Right atrium auricular region (tissue), 2 donors: ENCODE measurements around the gene CCDC138. TPM values are rescaled to one million over a fixed set of nuclear protein-coding genes. Genes with fewer than 3 reads are reported as not detected.

Experiments
- DNase-seq: peaks from one replicate; pipeline ENCODE4 v3.0.0-alpha.2; 2019; ENCODE audit warnings: low spot score
- H3K27ac ChIP-seq, 2 donors: fragments of 200-600 bp; sonication (generic); 1 replicate in 1 of 2; 2 replicates in 1 of 2; pipeline ENCODE4 v1.5.1; 2016 to 2019
- H3K27me3 ChIP-seq, 2 donors: fragments of 200-600 bp; sonication (generic); one replicate each; pipeline versions ENCODE4 v1.5.1 to v1.6.0; 2017 to 2019
- H3K36me3 ChIP-seq: fragments of 200-600 bp; sonication (generic); one replicate; pipeline ENCODE4 v1.5.1; 2016
- H3K4me1 ChIP-seq, 2 donors: fragments of 200-600 bp; sonication (generic); one replicate each; pipeline versions ENCODE4 v1.5.1 to v1.6.0; 2017 to 2019
- H3K4me3 ChIP-seq, 2 donors: fragments of 200-600 bp; sonication (generic); 1 replicate in 1 of 2; 2 replicates in 1 of 2; pipeline ENCODE4 v1.5.1; 2017 to 2019; ENCODE audit warnings: mild to moderate bottlenecking in 1 of 2, moderate library complexity in 1 of 2
- H3K9me3 ChIP-seq, 2 donors: fragments of 200-600 bp; sonication (generic); one replicate each; pipeline ENCODE4 v1.5.1; 2019
- total RNA-seq, 2 donors: library from RNA; depleted of rRNA; stranded (reverse); fragments of >200 nt; gene quantifications; one replicate each; pipeline ENCODE4 v1.1.0, GENCODE V29; 2016
- TF ChIP-seq, protein P1 (sequence below), 2 donors: fragments of 200-600 bp; sonication (generic); IDR thresholded peaks; one replicate each; pipeline ENCODE4 v1.5.1; 2019; ENCODE audit warnings: antibody characterized with exemption in 2 of 2

CCDC138 gene
- total RNA-seq, 2 donors from 2014 or later = 1.0 to 1.5 TPM

DNA sequence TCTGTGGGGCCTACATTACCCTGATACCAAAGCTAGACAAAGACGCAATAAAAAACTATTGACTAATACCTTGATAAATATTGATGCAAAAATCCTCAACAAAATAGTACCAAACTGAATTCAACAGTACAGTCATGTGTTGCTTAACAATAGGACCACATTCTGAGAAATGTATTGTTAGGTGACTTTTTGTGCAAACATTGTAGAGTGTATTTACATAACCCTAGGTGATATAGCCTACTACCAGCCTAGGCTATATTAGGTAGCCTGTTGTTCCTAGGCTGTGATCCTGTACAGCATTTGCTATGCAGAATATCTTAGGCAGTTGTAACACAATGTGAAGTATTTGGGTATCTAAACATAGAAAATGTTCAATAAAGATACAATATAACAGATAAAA lies 36.7 kb downstream of the CCDC138 start:
- H3K4me1 ChIP-seq = peaks cover 0 to 5% of the 10 kb centered on the region in 2 donors
- TF ChIP-seq, protein P1, sequence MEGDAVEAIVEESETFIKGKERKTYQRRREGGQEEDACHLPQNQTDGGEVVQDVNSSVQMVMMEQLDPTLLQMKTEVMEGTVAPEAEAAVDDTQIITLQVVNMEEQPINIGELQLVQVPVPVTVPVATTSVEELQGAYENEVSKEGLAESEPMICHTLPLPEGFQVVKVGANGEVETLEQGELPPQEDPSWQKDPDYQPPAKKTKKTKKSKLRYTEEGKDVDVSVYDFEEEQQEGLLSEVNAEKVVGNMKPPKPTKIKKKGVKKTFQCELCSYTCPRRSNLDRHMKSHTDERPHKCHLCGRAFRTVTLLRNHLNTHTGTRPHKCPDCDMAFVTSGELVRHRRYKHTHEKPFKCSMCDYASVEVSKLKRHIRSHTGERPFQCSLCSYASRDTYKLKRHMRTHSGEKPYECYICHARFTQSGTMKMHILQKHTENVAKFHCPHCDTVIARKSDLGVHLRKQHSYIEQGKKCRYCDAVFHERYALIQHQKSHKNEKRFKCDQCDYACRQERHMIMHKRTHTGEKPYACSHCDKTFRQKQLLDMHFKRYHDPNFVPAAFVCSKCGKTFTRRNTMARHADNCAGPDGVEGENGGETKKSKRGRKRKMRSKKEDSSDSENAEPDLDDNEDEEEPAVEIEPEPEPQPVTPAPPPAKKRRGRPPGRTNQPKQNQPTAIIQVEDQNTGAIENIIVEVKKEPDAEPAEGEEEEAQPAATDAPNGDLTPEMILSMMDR (IDR thresholded peaks at IDR 0.05) = no peak
- no peak overlapping the region for H3K4me3 ChIP-seq
- no peak overlapping the region for H3K27ac ChIP-seq
- DNase-seq = no peak
- H3K9me3 ChIP-seq = peaks cover 0 to 6% of the 10 kb centered on the region in 2 donors
- no peaks in the 10 kb centered on the region for H3K27me3 ChIP-seq
- no peaks in the 10 kb centered on the region for H3K36me3 ChIP-seq

DNA sequence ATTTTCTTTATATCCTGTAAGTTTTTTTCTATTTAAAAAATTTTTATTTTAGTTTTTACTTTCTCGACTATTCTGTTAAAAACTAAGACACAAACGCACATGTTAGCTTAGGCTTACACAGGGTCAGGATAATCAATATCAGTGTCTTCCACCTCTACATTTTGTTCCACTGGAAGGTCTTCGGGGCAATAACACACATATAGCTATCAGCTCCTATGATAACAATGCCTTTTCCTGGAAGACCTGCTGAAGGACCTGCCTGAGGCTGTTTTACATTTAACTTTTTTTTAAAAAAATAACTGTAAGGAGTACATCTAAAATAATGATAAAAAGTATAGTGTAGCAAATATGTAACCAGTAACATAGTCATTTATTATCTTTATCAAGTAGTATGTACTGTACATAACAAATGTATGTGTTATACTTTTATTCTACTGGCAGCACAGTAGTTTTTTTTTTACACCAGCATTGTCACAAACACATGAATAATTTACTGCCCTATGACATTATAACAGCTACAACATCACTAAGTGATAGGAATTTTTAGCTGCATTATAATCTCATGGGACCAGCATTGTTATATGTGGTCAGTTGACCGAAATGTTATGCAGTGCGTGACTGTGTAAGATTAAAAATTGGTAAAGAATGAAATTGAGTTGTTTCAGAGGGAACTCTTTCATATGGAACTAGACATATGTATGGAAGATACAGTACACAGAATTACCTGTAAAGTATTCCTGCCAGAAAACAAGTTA lies 37.9 kb downstream of the CCDC138 start:
- no peaks in the 10 kb centered on the region for H3K27me3 ChIP-seq
- TF ChIP-seq, protein P1 (IDR thresholded peaks at IDR 0.05) = no peak
- H3K9me3 ChIP-seq = peaks cover 0 to 6% of the 10 kb centered on the region in 2 donors
- H3K36me3 ChIP-seq = no peaks in the 10 kb centered on the region
- peaks cover 0 to 5% of the 10 kb centered on the region in 2 donors for H3K4me1 ChIP-seq
- H3K4me3 ChIP-seq = no peak overlapping the region
- no peak for DNase-seq
- no peak overlapping the region for H3K27ac ChIP-seq

DNA sequence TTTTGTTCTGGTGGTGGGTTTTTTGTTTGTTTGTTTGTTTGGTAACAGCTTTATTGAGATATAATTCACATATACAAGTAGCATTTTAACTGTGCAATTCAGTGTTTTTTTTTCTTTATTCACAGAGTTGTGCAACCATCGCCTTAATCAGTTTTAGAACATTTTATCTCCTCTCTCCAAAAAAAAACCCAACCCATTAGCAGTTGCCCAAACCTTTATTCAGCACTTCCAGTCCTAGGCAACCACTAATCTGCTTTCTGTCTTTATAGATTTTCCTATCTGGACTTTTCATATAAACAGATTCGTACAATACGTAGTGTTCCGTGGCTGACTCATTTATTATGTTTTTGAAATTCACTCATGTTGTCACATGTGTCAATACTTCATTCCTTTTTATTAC lies 38.7 kb downstream of the CCDC138 start:
- Histone ChIP-seq H3K36me3 (no peaks in the 10 kb centered on the region), H3K4me3 (no peak overlapping the region), H3K27me3 (no peaks in the 10 kb centered on the region), H3K27ac (no peak overlapping the region), H3K4me1 (peaks cover 0 to 5% of the 10 kb centered on the region in 2 donors), H3K9me3 (peaks cover 0 to under 1% of the 10 kb centered on the region in 2 donors)
- TF ChIP-seq, protein P1 (IDR thresholded peaks at IDR 0.05) = no peak
- no peak for DNase-seq

DNA sequence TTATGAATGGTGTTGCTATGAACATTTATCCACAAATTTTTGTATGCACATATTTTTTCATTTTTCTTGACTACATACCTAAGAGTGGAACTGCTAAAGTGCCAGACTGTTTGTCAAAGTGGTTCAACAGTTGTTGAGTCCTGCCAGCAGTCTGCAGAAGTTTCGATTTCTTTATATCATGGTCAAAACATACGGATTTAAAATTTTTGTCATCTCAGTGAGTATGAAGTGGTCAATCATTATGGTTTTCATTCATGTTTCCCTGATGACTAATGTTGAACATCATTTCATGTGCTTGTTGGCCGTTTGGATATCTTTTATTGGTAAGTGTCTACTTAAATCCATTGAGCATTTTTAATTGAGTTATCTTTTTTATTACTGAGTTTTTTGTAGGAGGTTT lies 39.2 kb downstream of the CCDC138 start:
- no peaks in the 10 kb centered on the region for H3K27me3 ChIP-seq
- no peak overlapping the region for H3K27ac ChIP-seq
- no peak for DNase-seq
- H3K9me3 ChIP-seq = no peaks in the 10 kb centered on the region
- no peak overlapping the region for H3K4me3 ChIP-seq
- H3K36me3 ChIP-seq = no peaks in the 10 kb centered on the region
- H3K4me1 ChIP-seq = peaks cover 0 to 5% of the 10 kb centered on the region in 2 donors
- TF ChIP-seq, protein P1 (IDR thresholded peaks at IDR 0.05) = no peak

DNA sequence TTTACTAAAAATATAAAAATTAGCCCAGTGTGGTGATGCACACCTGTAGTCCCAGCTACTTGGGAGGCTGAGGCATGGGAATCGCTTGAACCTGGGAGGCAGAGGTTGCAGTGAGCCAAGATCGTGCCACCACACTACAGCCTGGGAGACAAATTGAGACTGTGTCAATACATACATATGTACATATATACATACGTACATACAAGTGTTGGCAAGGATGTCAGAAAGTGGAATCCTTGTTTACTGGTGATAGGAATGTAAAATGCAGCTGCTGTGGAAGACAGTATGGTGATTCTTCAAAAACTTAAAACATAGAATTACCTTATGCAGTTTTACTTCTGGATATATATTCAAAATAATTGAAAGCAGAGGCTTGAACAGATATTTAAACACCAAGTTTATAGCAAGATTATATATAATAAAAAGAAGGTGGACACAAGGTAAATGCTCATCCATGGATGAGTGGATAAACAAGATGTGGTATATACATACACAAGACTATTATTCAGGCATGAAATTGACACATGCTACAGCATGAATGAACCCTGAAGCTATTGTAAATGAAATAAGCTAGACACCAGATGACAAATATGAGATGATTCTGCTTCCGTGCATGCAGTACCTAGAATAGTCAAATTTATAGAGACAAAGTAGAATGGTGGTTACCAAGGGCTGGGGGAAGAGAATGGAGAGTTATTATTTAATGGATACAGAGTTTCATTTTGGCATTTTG lies 43.2 kb downstream of the CCDC138 start:
- Histone ChIP-seq H3K27me3 (no peaks in the 10 kb centered on the region), H3K4me3 (no peak overlapping the region), H3K9me3 (no peaks in the 10 kb centered on the region), H3K36me3 (no peaks in the 10 kb centered on the region), H3K27ac (no peak overlapping the region), H3K4me1 (peaks cover 0 to 3% of the 10 kb centered on the region in 2 donors)
- no peak for DNase-seq
- TF ChIP-seq, protein P1 (IDR thresholded peaks at IDR 0.05) = no peak
